Heart right ventricle (tissue), 16 donors: ENCODE data around the gene FEV. TPM values are rescaled to one million over a fixed set of nuclear protein-coding genes. Genes with fewer than 3 reads are reported as not detected.

Experiments used
- ATAC-seq, 8 donors: fragments of 200-7000 bp; cut with Tn5 transposase; one replicate each; pipeline ENCODE4 v1.9.1; 2020; ENCODE audit warnings: mild to moderate bottlenecking in 8 of 8, moderate library complexity in 8 of 8, moderate number of reproducible peaks in 1 of 8
- DNase-seq, 2 donors: peaks; one replicate each; pipeline ENCODE4 v3.0.0-alpha.2; 2020
- H3K27ac ChIP-seq, 10 donors: fragments of 200-600 bp; sonication (generic) in 2 of 10; one replicate each; pipeline versions ENCODE4 v1.5.0 to v1.8.0; 2020 to 2022; ENCODE audit warnings: mild to moderate bottlenecking in 3 of 10
- H3K27me3 ChIP-seq, 7 donors: fragments of 200-600 bp; one replicate each; pipeline ENCODE4 v1.8.0; 2021 to 2022; ENCODE audit warnings: mild to moderate bottlenecking in 2 of 7
- H3K36me3 ChIP-seq, 9 donors: fragments of 200-600 bp; sonication (generic) in 1 of 9; one replicate each; pipeline versions ENCODE4 v1.5.0 to v1.8.0; 2020 to 2022; ENCODE audit warnings: mild to moderate bottlenecking in 2 of 9
- H3K4me1 ChIP-seq, 9 donors: fragments of 200-600 bp; sonication (generic) in 1 of 9; one replicate each; pipeline versions ENCODE4 v1.5.0 to v1.8.0; 2020 to 2022; ENCODE audit warnings: mild to moderate bottlenecking in 4 of 9
- H3K4me3 ChIP-seq, 10 donors: fragments of 200-600 bp; sonication (generic) in 2 of 10; one replicate each; pipeline versions ENCODE4 v1.5.0 to v1.8.0; 2020 to 2022; ENCODE audit warnings: mild to moderate bottlenecking in 7 of 10, moderate library complexity in 2 of 10
- H3K9me3 ChIP-seq, 11 donors: fragments of 200-600 bp in 10 of 11; sonication (generic) in 2 of 11; one replicate each; pipeline versions ENCODE4 v1.5.0 to v1.8.0; 2013 to 2022; ENCODE audit warnings: mild to moderate bottlenecking in 2 of 11, control low read depth in 1 of 11, moderate library complexity in 1 of 11
- CTCF ChIP-seq, 9 donors: fragments of 200-600 bp; sonication (generic) in 2 of 9; IDR thresholded peaks; one replicate each; pipeline versions ENCODE4 v1.5.0 to v1.8.0; 2021 to 2022; ENCODE audit warnings: antibody characterized with exemption in 9 of 9, mild to moderate bottlenecking in 5 of 9, moderate library complexity in 1 of 9
- WGBS, 2 donors: extraction: QIAGEN DNeasy Blood & Tissue Kit; methylation state at CpG; one replicate each; pipeline ENCODE4 v1.1.7; 2013; ENCODE audit warnings: inconsistent platforms in 1 of 2; 5-methylcytosine and 5-hydroxymethylcytosine counted together
- intact Hi-C, 10 donors: fragments of 100-400 bp; cut with DNase I; formaldehyde crosslinking; loops; one replicate each; pipeline versions ENCODE4 v1.11.1 to v1.14.2; 2022
- polyA plus RNA-seq, 2 donors: library from polyadenylated mRNA; stranded (reverse); fragments of 200-250 nt; gene quantifications; one replicate each; pipeline ENCODE4 v1.2.3, GENCODE V29; 2013
- total RNA-seq, 10 donors: library from RNA; stranded (reverse); fragmentation: NEBNext Ultra II Directional in 3 of 10; extraction: Animal tissue kit (Norgen Biotek cat#: 25700) in 3 of 10; gene quantifications; one replicate each; pipeline versions ENCODE4 v1.2.1 to v1.2.4, GENCODE V29; 2021 to 2023
- donor health status: Arrhythmogenic right ventricular cardiomyopathy.
- donor health status: ischemic (EF 13 %, LVEDD 7.1; RV severe dilation, severe dysfunction).
- donor health status: healthy with polysubstance abuse.
- donor health status: DM: no; HTN: yes; CAD: no.
- donor health status: DM: no; HTN: no; CAD: no.
- donor health status: ischemic (EF 25% LVEDD 6.9; RV normal size, moderate dysfunction).
- donor health status: ischemic (EF 25% LVEDD 5.7; RV mildly dilated, moderate dysfunction).
- donor health status: healthy.
- donor health status: DM: yes; HTN: yes; CAD: no.
- donor health status: Ischemic cardiomyopathy.
- donor health status: ischemic (EF 35%, LVEDD 5.7; RV mildly dilated, moderate dysfunction).
- donor health status: nonischemic (EF 11% LVEDD 7.7; RV severe dilation, severe dysfunction).
- donor health status: DM: yes; HTN: yes; CAD: no.
- donor health status: PGD.
- donor health status: ischemic (EF 29% LVEDD 5.4; RV normal size, mild dysfunction).
- donor health status: nonischemic (EF 23%, LVEDD 6.1; RV moderate dilation, normal function).

The FEV gene
- total and polyA plus RNA-seq, 12 donors, result not detected

GRCh38 chr2:218982586-218983262 is 2.3 kb downstream of the FEV start:
- Histone ChIP-seq H3K27me3 (peaks cover 50 to 100% (median 99%) of the 10 kb centered on the region in 7 donors), H3K4me1 (peaks cover 10 to 56% (median 42%) of the 10 kb centered on the region in 9 donors), H3K4me3 (peak overlapping the region in 6 of 10 donors; percentile 13 to 47 (median 40)), H3K36me3 (no peaks in the 10 kb centered on the region), H3K27ac (no peak overlapping the region), H3K9me3 (no peaks in the 10 kb centered on the region)
- intact Hi-C loops, result no loop called here
- DNase-seq (no peak), ATAC-seq (no peak)
- 9 to 10% methylated on average over 28 of the region's 28 CpGs for WGBS, 2 donors
- TF ChIP-seq CTCF (IDR thresholded peaks at IDR 0.05), result no peak

- H3K4me1 ChIP-seq, result peaks cover 10 to 56% (median 42%) of the 10 kb centered on the region in 9 donors
- WGBS, 2 donors, result 0 to 1% methylated on average over 66 to 69 of the region's 69 CpGs
- intact Hi-C loops, result no loop called here
Measured at GRCh38 chr2:218981881-218982585, 3.0 kb downstream of the FEV start.

GRCh38 chr2:218981390-218981880 is 3.5 kb downstream of the FEV start:
- intact Hi-C loops, result no loop called here
- H3K9me3 ChIP-seq, result no peaks in the 10 kb centered on the region
- H3K4me3 ChIP-seq, result peak overlapping the region in 7 of 10 donors; percentile 13 to 47 (median 22)
- H3K27ac ChIP-seq, result no peak overlapping the region
- ATAC-seq (no peak), DNase-seq (no peak)
- peaks cover 44 to 100% (median 98%) of the 10 kb centered on the region in 7 donors for H3K27me3 ChIP-seq
- H3K36me3 ChIP-seq, result no peaks in the 10 kb centered on the region
- no peak for TF ChIP-seq CTCF (IDR thresholded peaks at IDR 0.05)
- H3K4me1 ChIP-seq, result peaks cover 10 to 56% (median 42%) of the 10 kb centered on the region in 9 donors
- 2 to 3% methylated on average over 37 to 46 of the region's 46 CpGs for WGBS, 2 donors

More at GRCh38 chr2:218981881-218982585, 3.0 kb downstream of the FEV start:
- peak overlapping the region; percentile 13 to 47 (median 33) for H3K4me3 ChIP-seq
- no peaks in the 10 kb centered on the region for H3K9me3 ChIP-seq
- H3K27me3 ChIP-seq, result peaks cover 45 to 100% (median 99%) of the 10 kb centered on the region in 7 donors
- no peaks in the 10 kb centered on the region for H3K36me3 ChIP-seq
- DNase-seq (no peak), ATAC-seq (peak in 4 of 8 donors; percentile 12 to 29 (median 21))
- TF ChIP-seq CTCF (IDR thresholded peaks at IDR 0.05), result no peak
- no peak overlapping the region for H3K27ac ChIP-seq

- ATAC-seq (no peak), DNase-seq (no peak)
- Histone ChIP-seq H3K36me3 (no peaks in the 10 kb centered on the region), H3K9me3 (no peaks in the 10 kb centered on the region), H3K27me3 (peaks cover 39 to 100% (median 98%) of the 10 kb centered on the region in 7 donors), H3K27ac (no peak overlapping the region), H3K4me1 (peaks cover 10 to 56% (median 42%) of the 10 kb centered on the region in 9 donors), H3K4me3 (peak overlapping the region in 4 of 10 donors; percentile 13 to 47 (median 43))
- WGBS, 2 donors, result 5 to 6% methylated on average over 26 of the region's 26 CpGs
- no peak for TF ChIP-seq CTCF (IDR thresholded peaks at IDR 0.05)
- intact Hi-C loops, result no loop called here
Measured at GRCh38 chr2:218980735-218981389, 4.1 kb downstream of the FEV start.
